Osteocyte (in vitro differentiated cells): ENCODE measurements around the gene HFE. TPM values are rescaled to one million over a fixed set of nuclear protein-coding genes. Genes with fewer than 3 reads are reported as not detected.

Experiments used
- DNase-seq: peaks from one replicate; pipeline ENCODE4 v3.0.0; 2021; ENCODE audit warnings: mixed read lengths; ENCODE audit not compliant: unreplicated experiment; ENCODE audit errors: extremely low spot score
- H3K27ac Mint-ChIP-seq: one replicate; pipeline ENCODE4 v1.8.0; 2021; ENCODE audit warnings: mild to moderate bottlenecking, mixed read lengths; ENCODE audit not compliant: unreplicated experiment
- H3K27me3 Mint-ChIP-seq: one replicate; pipeline ENCODE4 v1.8.0; 2021; ENCODE audit warnings: mixed read lengths; ENCODE audit not compliant: unreplicated experiment
- H3K36me3 Mint-ChIP-seq: one replicate; pipeline ENCODE4 v1.8.0; 2021; ENCODE audit warnings: mixed read lengths; ENCODE audit not compliant: unreplicated experiment
- H3K4me1 Mint-ChIP-seq: one replicate; pipeline ENCODE4 v1.8.0; 2021; ENCODE audit warnings: mixed read lengths; ENCODE audit not compliant: unreplicated experiment
- H3K4me3 Mint-ChIP-seq: one replicate; pipeline ENCODE4 v1.8.0; 2021; ENCODE audit warnings: mild to moderate bottlenecking, moderate library complexity, mixed read lengths; ENCODE audit not compliant: unreplicated experiment
- H3K9me3 Mint-ChIP-seq: one replicate; pipeline ENCODE4 v1.8.0; 2021; ENCODE audit warnings: mixed read lengths; ENCODE audit not compliant: unreplicated experiment
- CTCF ChIP-seq: fragments of 200-600 bp; sonication (generic); IDR thresholded peaks from 2 replicates; pipeline ENCODE4 v1.5.0; 2021; ENCODE audit warnings: antibody characterized with exemption, mild to moderate bottlenecking, moderate library complexity
- total RNA-seq: library from RNA; stranded (reverse); gene quantifications from 2 replicates; pipeline ENCODE4 v1.2.1, GENCODE V29; 2021

The HFE gene
- total RNA-seq, 1 donor from 2014 or later, result 6.2 TPM

DNA sequence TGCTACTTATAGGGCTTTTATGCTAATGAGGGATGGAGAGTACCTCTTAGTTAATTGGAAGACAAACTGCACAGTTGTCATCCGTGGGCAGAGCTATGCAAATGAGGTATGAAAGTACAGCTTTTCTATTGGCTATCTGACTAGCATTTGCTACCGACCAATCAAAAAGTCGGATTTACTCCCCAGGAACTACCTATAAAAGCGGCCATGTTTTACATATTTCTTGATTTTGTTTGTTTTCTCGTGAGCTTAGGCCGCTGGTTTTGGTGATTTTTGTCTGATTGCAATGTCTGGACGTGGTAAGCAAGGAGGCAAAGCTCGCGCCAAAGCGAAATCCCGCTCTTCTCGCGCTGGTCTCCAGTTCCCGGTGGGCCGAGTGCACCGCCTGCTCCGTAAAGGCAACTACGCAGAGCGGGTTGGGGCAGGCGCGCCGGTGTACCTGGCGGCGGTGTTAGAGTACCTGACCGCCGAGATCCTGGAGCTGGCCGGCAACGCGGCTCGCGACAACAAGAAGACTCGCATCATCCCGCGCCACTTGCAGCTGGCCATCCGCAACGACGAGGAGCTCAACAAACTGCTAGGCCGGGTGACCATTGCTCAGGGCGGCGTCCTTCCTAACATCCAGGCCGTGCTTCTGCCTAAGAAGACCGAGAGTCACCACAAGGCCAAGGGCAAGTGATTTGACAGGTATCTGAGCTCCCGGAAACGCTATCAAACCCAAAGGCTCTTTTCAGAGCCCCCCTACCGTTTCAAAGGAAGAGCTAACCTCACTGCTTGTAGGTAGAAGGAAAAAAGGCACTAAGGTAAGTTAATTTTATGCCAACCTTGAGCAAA, 36.9 kb downstream of the HFE start:
- peaks cover 37% of the 10 kb centered on the region for H3K4me1 Mint-ChIP-seq
- H3K36me3 Mint-ChIP-seq, result peaks cover 16% of the 10 kb centered on the region
- DNase-seq, result peak; percentile 90
- H3K9me3 Mint-ChIP-seq, result no peaks in the 10 kb centered on the region
- no peaks in the 10 kb centered on the region for H3K27me3 Mint-ChIP-seq
- peak overlapping the region; percentile 97 for H3K4me3 Mint-ChIP-seq
- H3K27ac Mint-ChIP-seq, result peak overlapping the region; percentile 100
- no peak for TF ChIP-seq CTCF

DNA sequence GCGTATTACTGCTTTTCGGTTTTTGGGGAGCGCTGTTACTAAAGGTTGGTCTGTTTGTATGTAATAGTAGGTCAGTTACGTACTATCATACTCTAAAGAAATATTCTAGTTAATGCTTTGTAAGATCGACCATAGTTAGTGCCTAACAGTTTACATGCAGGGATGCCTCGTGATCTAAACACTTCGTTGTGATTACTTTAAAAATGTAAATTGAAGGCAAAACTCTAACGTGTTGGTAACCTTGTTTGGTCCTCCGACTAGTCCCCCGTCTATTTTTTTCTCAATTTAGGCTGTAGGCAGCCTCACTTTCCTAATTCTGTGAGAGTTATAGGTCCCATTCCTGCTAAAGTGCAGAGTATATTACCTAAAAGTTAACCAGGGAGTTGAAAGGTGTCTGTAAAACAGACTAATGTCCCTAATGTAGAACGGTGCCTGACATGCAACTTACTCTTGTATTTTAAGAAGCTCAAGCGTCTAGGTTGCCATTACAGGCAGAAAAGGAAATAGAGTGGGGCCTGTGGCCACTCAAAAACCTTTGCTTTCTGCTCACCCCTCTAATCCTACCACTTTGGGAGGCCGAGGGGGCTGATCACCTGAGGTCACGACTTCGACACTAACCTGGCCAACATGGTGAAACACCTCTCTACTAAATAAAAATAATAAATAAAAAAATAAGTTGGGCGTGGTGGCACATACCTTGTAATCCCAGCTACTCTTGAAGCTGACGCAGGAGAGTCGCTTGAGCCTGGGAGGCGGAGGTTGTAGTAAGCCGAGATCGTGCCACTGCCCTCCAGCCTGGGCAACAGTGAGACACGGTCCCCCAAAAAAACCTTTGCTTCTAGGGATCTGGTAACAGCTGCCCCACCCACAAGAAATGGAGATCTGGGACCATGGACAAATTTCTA, 37.8 kb downstream of the HFE start:
- no peaks in the 10 kb centered on the region for H3K27me3 Mint-ChIP-seq
- no peak for DNase-seq
- H3K4me1 Mint-ChIP-seq, result peaks cover 39% of the 10 kb centered on the region
- H3K36me3 Mint-ChIP-seq, result peaks cover 19% of the 10 kb centered on the region
- H3K9me3 Mint-ChIP-seq, result no peaks in the 10 kb centered on the region
- H3K27ac Mint-ChIP-seq, result peak overlapping the region; percentile 100
- no peak for TF ChIP-seq CTCF
- peak overlapping the region; percentile 97 for H3K4me3 Mint-ChIP-seq

GRCh38 chr6:26126394-26127235, 39.4 kb downstream of the HFE start:
- no peak for DNase-seq
- H3K27me3 Mint-ChIP-seq, result no peaks in the 10 kb centered on the region
- H3K36me3 Mint-ChIP-seq, result peaks cover 27% of the 10 kb centered on the region
- no peak for TF ChIP-seq CTCF
- peaks cover 35% of the 10 kb centered on the region for H3K4me1 Mint-ChIP-seq
- no peaks in the 10 kb centered on the region for H3K9me3 Mint-ChIP-seq
- peak overlapping the region; percentile 97 for H3K4me3 Mint-ChIP-seq
- peak overlapping the region; percentile 100 for H3K27ac Mint-ChIP-seq

GRCh38 chr6:26128013-26128771, 41.0 kb downstream of the HFE start:
- H3K4me1 Mint-ChIP-seq, result peaks cover 29% of the 10 kb centered on the region
- H3K27ac Mint-ChIP-seq, result peak overlapping the region; percentile 100
- H3K27me3 Mint-ChIP-seq, result no peaks in the 10 kb centered on the region
- peaks cover 32% of the 10 kb centered on the region for H3K36me3 Mint-ChIP-seq
- H3K4me3 Mint-ChIP-seq, result peak overlapping the region; percentile 42
- DNase-seq, result no peak
- H3K9me3 Mint-ChIP-seq, result no peaks in the 10 kb centered on the region
- no peak for TF ChIP-seq CTCF
